ENCODE results near the gene BST2. TPM values are rescaled to one million over a fixed set of nuclear protein-coding genes. Genes with fewer than 3 reads are reported as not detected.

The BST2 gene
- total and polyA plus RNA-seq, 10 of the 15 experiments (the other 5 are each of a cell fraction or from before 2014, with no cell fraction given), result 16.6 to 372 (median 264) TPM

GRCh38 chr19:17419621-17420474, 14.4 kb upstream of the BST2 start, which contains the start of gene MVB12A:
Gene MVB12A (plus strand): TSS chr19:17420047. CDS start chr19:17420136, 89 bp downstream.
- peak within 1 kb of the TSS; percentile 71 for H3K4me2 ChIP-seq (ENCODE audit: control insufficient read depth, insufficient read depth)
- no peaks in the 10 kb centered on the region for H4K20me1 ChIP-seq (ENCODE audit: control insufficient read depth, insufficient read depth)
- H3K9me3 ChIP-seq (replicated peaks; ENCODE audit: control insufficient read depth, insufficient read depth, low read length), result no peaks in the 10 kb centered on the region
- H3K27me3 ChIP-seq (replicated peaks in 1 of 2; ENCODE audit: control insufficient read depth in 2 of 2, insufficient read depth in 2 of 2, low read length in 1 of 2), result no peaks in the 10 kb centered on the region
- FAIRE-seq, result peak; percentile 96
- SMC1A ChIA-PET (ENCODE audit: uncharacterized antibody, unreplicated experiment), result interaction anchor here (0.8 to 3.7 kb wide), 6 partner anchors 13 to 114 kb away, joined by 3 to 26 read pairs (median 3); partner anchors contain the start of genes BST2 and MRPL34
- 2% methylated on average over 65 of the region's 85 CpGs for WGBS (ENCODE audit: insufficient coverage, insufficient replicate concordance, low lambda C conversion rate, missing lambda C conversion rate)
- H3K4me1 ChIP-seq (ENCODE audit: control insufficient read depth, insufficient read depth, low read length), result peaks cover 3% of the 10 kb centered on the region; the same call in 1 of the 2 replicates
- peak within 1 kb of the TSS; percentile 99 for H3K4me3 ChIP-seq
- intact Hi-C loops (cut with micrococcal nuclease; ENCODE audit: unreplicated experiment) (no loop called here), in situ Hi-C loops (cut with MboI) (no loop called here)
- CTCF ChIA-PET, result interaction anchor here (0.6 to 2.6 kb wide), 13 partner anchors 10 to 111 kb away, joined by 3 to 12 read pairs (median 5); partner anchors contain the start of gene BST2
- H3K9ac ChIP-seq (ENCODE audit: control insufficient read depth, insufficient read depth, low read length), result peak within 1 kb of the TSS; percentile 68
- ATAC-seq, result peak; percentile 98
- peak within 1 kb of the TSS; percentile 59 for H3K27ac ChIP-seq (ENCODE audit: control insufficient read depth, insufficient read depth)
- peak; percentile 97 for DNase-seq (ENCODE audit: low read depth, low spot score)
- peak within 1 kb of the TSS; percentile 83 for H2AFZ ChIP-seq (ENCODE audit: control insufficient read depth, low read depth, low read length)
- RAD21 ChIA-PET (ENCODE audit: unreplicated experiment), result interaction anchor here (0.6 to 1.6 kb wide), 8 partner anchors 14 to 832 kb away, joined by 3 to 21 read pairs (median 4); partner anchors contain the start of genes BST2, DDA1 and MRPL34
- peaks cover 2% of the 10 kb centered on the region; the same call in 1 of the 2 replicates for H3K79me2 ChIP-seq (ENCODE audit: control insufficient read depth, insufficient read depth, low read length)
- POLR2A ChIA-PET, result interaction anchor here (0.6 to 4.3 kb wide), 11 partner anchors 9 to 514 kb away, joined by 3 to 46 read pairs (median 3); partner anchors contain the start of genes ANO8, BST2, DDA1 and MRPL34
- BruUV-seq (replicated peaks), result no TSS peak
- H3K36me3 ChIP-seq (ENCODE audit: control insufficient read depth in 2 of 2, insufficient read depth in 2 of 2, low read length in 1 of 2), result no peaks in the 10 kb centered on the region; a peak in 1 of 4 replicates
- 0 out of 2 replicates have a peak, but pooled peaks have one; percentile 27 for TF ChIP-seq LARP7 (IDR thresholded peaks at IDR 0.05)
- TF ChIP-seq EP300 (IDR thresholded peaks at IDR 0.05; ENCODE audit: borderline replicate concordance in 1 of 2, control insufficient read depth in 1 of 2, low read depth in 2 of 2, low read length in 2 of 2), result no peak
- peak; percentile 73 for TF ChIP-seq PKNOX1 (IDR thresholded peaks at IDR 0.05)
- TF ChIP-seq NKRF (conservative IDR thresholded peaks at IDR 0.05), result peak; percentile 16; the same call in 1 of the 2 replicates
- peak; percentile 81 for TF ChIP-seq NFYB (IDR thresholded peaks at IDR 0.05; ENCODE audit: insufficient read depth, low read depth, low read length)
- peak; percentile 64 for TF ChIP-seq MEF2B (IDR thresholded peaks at IDR 0.05; ENCODE audit: partially characterized antibody, poor library complexity, severe bottlenecking)
- no peak for TF ChIP-seq PML (IDR thresholded peaks at IDR 0.05; ENCODE audit: low read length)
- TF ChIP-seq MYB (IDR thresholded peaks at IDR 0.05; ENCODE audit: borderline replicate concordance, low read depth, low read length), result no peak
- TF ChIP-seq NR2F1 (conservative IDR thresholded peaks at IDR 0.05), result no peak
- peak; percentile 44; the same call in 1 of the 2 replicates for TF ChIP-seq ZNF384 (IDR thresholded peaks at IDR 0.05; ENCODE audit: borderline replicate concordance, low read depth, low read length)
- TF ChIP-seq ASH2L (IDR thresholded peaks at IDR 0.05; ENCODE audit: borderline replicate concordance, low read depth), result no peak
- no peak for TF ChIP-seq ZZZ3 (IDR thresholded peaks at IDR 0.05; ENCODE audit: control insufficient read depth, insufficient read length, low read depth)
- peak; percentile 85; the same call in 1 of the 2 replicates for TF ChIP-seq POLR2AphosphoS2 (IDR thresholded peaks at IDR 0.05; ENCODE audit: low read depth, low read length)
- TF ChIP-seq YY1 (IDR thresholded peaks at IDR 0.05; ENCODE audit: low read depth, low read length), result peak; percentile 94
- TF ChIP-seq GATAD2B (conservative IDR thresholded peaks at IDR 0.05; ENCODE audit: low read depth), result peak; percentile 49; the same call in 1 of the 2 replicates
- TF ChIP-seq HDAC2 (IDR thresholded peaks at IDR 0.05), result no peak
- TF ChIP-seq ATF7 (IDR thresholded peaks at IDR 0.05; ENCODE audit: low read depth), result 0 out of 2 replicates have a peak, but pooled peaks have one; percentile 29
- peak; percentile 47 to 48; a peak in 2 of 4 replicates for TF ChIP-seq IKZF2 (IDR thresholded peaks at IDR 0.05)
- peak; percentile 56; the same call in 1 of the 2 replicates for TF ChIP-seq EED (IDR thresholded peaks at IDR 0.05; ENCODE audit: low read depth)
- peak; percentile 69; the same call in 1 of the 2 replicates for TF ChIP-seq RFX5 (IDR thresholded peaks at IDR 0.05; ENCODE audit: low read depth, low read length)
- peak; percentile 96 for TF ChIP-seq GABPA (IDR thresholded peaks at IDR 0.05; ENCODE audit: low read depth)
